Ovary (tissue), 9 donors: ENCODE data around the gene ACTL7A. TPM values are rescaled to one million over a fixed set of nuclear protein-coding genes. Genes with fewer than 3 reads are reported as not detected.

ENCODE experiments used
- DNase-seq, 5 donors: peaks; one replicate each; pipeline ENCODE4 v3.0.0-alpha.2; 2019 to 2020
- H3K27ac ChIP-seq, 2 donors: fragments of 200-600 bp; one replicate each; pipeline versions ENCODE4 v1.5.1 to v1.8.0; 2019 to 2022
- H3K27me3 ChIP-seq: fragments of 200-600 bp; one replicate; pipeline ENCODE4 v1.8.0; 2022
- H3K36me3 ChIP-seq: fragments of 200-600 bp; sonication (generic); one replicate; pipeline ENCODE4 v1.5.1; 2019
- H3K4me1 ChIP-seq: one replicate; pipeline ENCODE4 v1.8.1; 2013; ENCODE audit warnings: mild to moderate bottlenecking, moderate library complexity; ENCODE audit not compliant: insufficient read depth
- H3K4me3 ChIP-seq: fragments of 200-600 bp; sonication (generic); one replicate; pipeline ENCODE4 v1.5.1; 2017
- H3K9me3 ChIP-seq, 2 donors: fragments of 200-600 bp in 1 of 2; sonication (generic) in 1 of 2; one replicate each; pipeline versions ENCODE4 v1.5.1 to v1.8.1; 2013 to 2019; ENCODE audit warnings: mild to moderate bottlenecking in 1 of 2, moderate library complexity in 1 of 2
- CTCF ChIP-seq, 3 donors: fragments of 450-650 bp in 2 of 3; fragments of 200-600 bp in 1 of 3; IDR thresholded peaks; one replicate each; pipeline versions ENCODE4 v1.5.1 to v1.8.0; 2016 to 2022; ENCODE audit warnings: antibody characterized with exemption in 3 of 3, mild to moderate bottlenecking in 1 of 3
- EP300 ChIP-seq: sonication (generic); formaldehyde crosslinking; IDR thresholded peaks from one replicate; pipeline ENCODE4 v1.6.1; 2017; ENCODE audit warnings: antibody characterized with exemption
- POLR2A ChIP-seq: fragments of 450-650 bp; IDR thresholded peaks from one replicate; pipeline ENCODE4 v1.6.1; 2017; ENCODE audit warnings: antibody characterized with exemption, mild to moderate bottlenecking, moderate library complexity
- WGBS, 3 donors: extraction: QIAGEN DNeasy Blood & Tissue Kit in 1 of 3; methylation state at CpG; one replicate each; pipeline versions ENCODE4 v1.1.5 to v1.1.7; 2013 to 2017; 5-methylcytosine and 5-hydroxymethylcytosine counted together
- intact Hi-C, 4 donors: fragments of 100-400 bp; cut with DNase I; formaldehyde crosslinking; loops; one replicate each; pipeline versions ENCODE4 v1.11.0 to v1.15.1; 2022 to 2023
- polyA plus RNA-seq, 2 donors: library from polyadenylated mRNA; stranded (reverse); fragments of 200-250 nt in 1 of 2; fragments of 350-450 nt in 1 of 2; fragmentation: Illumina TruSeq in 1 of 2; extraction: RNeasy Lipid Tissue Mini Kit (QIAGEN cat#74804) in 1 of 2; gene quantifications; one replicate each; pipeline ENCODE4 v1.2.3, GENCODE V29; 2013 to 2014
- total RNA-seq, 7 donors: library from RNA; depleted of rRNA in 2 of 7; stranded (reverse); fragments of >200 nt in 2 of 7; fragmentation: NEBNext Ultra II Directional in 3 of 7; extraction: Animal tissue kit (Norgen Biotek cat#: 25700) in 3 of 7; gene quantifications; one replicate each; pipeline versions ENCODE4 v1.1.0 to v1.2.4, GENCODE V29; 2016 to 2023
- donor health status: DM: no; HTN: no; CAD: no; lungs with moderate emphysema.
- donor health status: DM: no; HTN: no; CAD: no.
- donor health status: Bipolar disorder and iron deficiency.
- donor health status: DM: yes; HTN: yes; CAD: no.
- donor health status: DM: no; HTN: no; CAD: no.
- donor health status: DM: yes; HTN: yes; CAD: no.

ACTL7A gene
- total and polyA plus RNA-seq, 9 donors, result not detected

GRCh38 chr9:108863891-108864290 lies 1.8 kb downstream of the ACTL7A start:
- H3K9me3 ChIP-seq, result no peaks in the 10 kb centered on the region
- no peaks in the 10 kb centered on the region for H3K27me3 ChIP-seq
- no peak overlapping the region for H3K27ac ChIP-seq
- intact Hi-C loops, result no loop called here
- H3K4me3 ChIP-seq, result no peak overlapping the region
- TF ChIP-seq CTCF (IDR thresholded peaks at IDR 0.05), result no peak
- no peak for TF ChIP-seq EP300
- no peak for TF ChIP-seq POLR2A
- DNase-seq, result no peak
- H3K36me3 ChIP-seq, result no peaks in the 10 kb centered on the region
- no peaks in the 10 kb centered on the region for H3K4me1 ChIP-seq
- WGBS, 3 donors, result 86 to 88% (median 87%) methylated on average over 3 of the region's 3 CpGs

- H3K36me3 ChIP-seq, result no peaks in the 10 kb centered on the region
- intact Hi-C loops, result no loop called here
- no peaks in the 10 kb centered on the region for H3K4me1 ChIP-seq
- no peak overlapping the region for H3K27ac ChIP-seq
- no peak overlapping the region for H3K4me3 ChIP-seq
- no peak for DNase-seq
- no peaks in the 10 kb centered on the region for H3K27me3 ChIP-seq
- no peaks in the 10 kb centered on the region for H3K9me3 ChIP-seq
- TF ChIP-seq POLR2A, result no peak
- TF ChIP-seq CTCF (IDR thresholded peaks at IDR 0.05), result no peak
- no peak for TF ChIP-seq EP300
- WGBS, 3 donors, result 61 to 76% (median 75%) methylated on average over 3 of the region's 3 CpGs
Measured at GRCh38 chr9:108864446-108864845, 2.4 kb downstream of the ACTL7A start.

GRCh38 chr9:108865037-108865436 lies 3.0 kb downstream of the ACTL7A start:
- Histone ChIP-seq H3K27me3 (no peaks in the 10 kb centered on the region), H3K27ac (no peak overlapping the region), H3K4me1 (no peaks in the 10 kb centered on the region), H3K36me3 (no peaks in the 10 kb centered on the region), H3K9me3 (no peaks in the 10 kb centered on the region), H3K4me3 (no peak overlapping the region)
- 83 to 93% (median 92%) methylated on average over 4 of the region's 4 CpGs for WGBS, 3 donors
- intact Hi-C loops, result no loop called here
- no peak for DNase-seq
- no peak for TF ChIP-seq POLR2A
- TF ChIP-seq CTCF (IDR thresholded peaks at IDR 0.05), result no peak
- TF ChIP-seq EP300, result no peak

- no peak overlapping the region for H3K4me3 ChIP-seq
- H3K36me3 ChIP-seq, result no peaks in the 10 kb centered on the region
- no peak for DNase-seq
- H3K27ac ChIP-seq, result no peak overlapping the region
- intact Hi-C loops, result no loop called here
- H3K4me1 ChIP-seq, result no peaks in the 10 kb centered on the region
- no peaks in the 10 kb centered on the region for H3K9me3 ChIP-seq
- H3K27me3 ChIP-seq, result no peaks in the 10 kb centered on the region
- TF ChIP-seq CTCF (IDR thresholded peaks at IDR 0.05), result no peak
- no peak for TF ChIP-seq POLR2A
- TF ChIP-seq EP300, result no peak
- 43 to 55% (median 44%) methylated on average over 2 of the region's 2 CpGs for WGBS, 3 donors
Measured at GRCh38 chr9:108866001-108866420, 3.9 kb downstream of the ACTL7A start.

- no peak for DNase-seq
- Histone ChIP-seq H3K27ac (no peak overlapping the region), H3K4me3 (no peak overlapping the region), H3K9me3 (peaks cover 0 to 4% of the 10 kb centered on the region in 2 donors), H3K27me3 (no peaks in the 10 kb centered on the region), H3K36me3 (no peaks in the 10 kb centered on the region), H3K4me1 (no peaks in the 10 kb centered on the region)
- no peak for TF ChIP-seq CTCF (IDR thresholded peaks at IDR 0.05)
- no peak for TF ChIP-seq EP300
- intact Hi-C loops, result no loop called here
Measured at GRCh38 chr9:108867116-108867515, 5.0 kb downstream of the ACTL7A start.
